HUES6 (cell line): ENCODE results near the gene ELAC2.
A peak's percentile ranks its signal among the peaks of the same experiment; 100 is the strongest.
"Not testable (repeated sequence)": the region's sequence is repeated elsewhere in the genome, so short reads cannot be mapped to it uniquely, and the experiment has no call there.

Experiments used
- H3K27ac ChIP-seq: 2 replicates; pipeline ENCODE4 v1.7.0; 2013; ENCODE audit warnings: low read depth, mild to moderate bottlenecking, low read length, inconsistent platforms
- H3K27me3 ChIP-seq: 2 replicates; pipeline ENCODE4 v1.6.1; 2013; ENCODE audit warnings: low read length; ENCODE audit not compliant: control insufficient read depth, insufficient read depth
- H3K36me3 ChIP-seq: 2 replicates; pipeline ENCODE4 v1.6.1; 2013; ENCODE audit warnings: low read length; ENCODE audit not compliant: control insufficient read depth, insufficient read depth
- H3K4me1 ChIP-seq: 2 replicates; pipeline ENCODE4 v1.6.1; 2013; ENCODE audit warnings: low read length; ENCODE audit not compliant: control insufficient read depth, insufficient read depth
- H3K4me3 ChIP-seq: 2 replicates; pipeline ENCODE4 v1.5.1; 2013; ENCODE audit warnings: low read depth, low read length
- H3K9ac ChIP-seq: one replicate; pipeline ENCODE4 v1.6.1; 2013; ENCODE audit warnings: mild to moderate bottlenecking, low read length
- H3K9me3 ChIP-seq: 2 replicates; pipeline ENCODE4 v1.6.1; 2013; ENCODE audit warnings: low read depth, low read length; ENCODE audit not compliant: control insufficient read depth, insufficient read depth

ELAC2 gene

DNA sequence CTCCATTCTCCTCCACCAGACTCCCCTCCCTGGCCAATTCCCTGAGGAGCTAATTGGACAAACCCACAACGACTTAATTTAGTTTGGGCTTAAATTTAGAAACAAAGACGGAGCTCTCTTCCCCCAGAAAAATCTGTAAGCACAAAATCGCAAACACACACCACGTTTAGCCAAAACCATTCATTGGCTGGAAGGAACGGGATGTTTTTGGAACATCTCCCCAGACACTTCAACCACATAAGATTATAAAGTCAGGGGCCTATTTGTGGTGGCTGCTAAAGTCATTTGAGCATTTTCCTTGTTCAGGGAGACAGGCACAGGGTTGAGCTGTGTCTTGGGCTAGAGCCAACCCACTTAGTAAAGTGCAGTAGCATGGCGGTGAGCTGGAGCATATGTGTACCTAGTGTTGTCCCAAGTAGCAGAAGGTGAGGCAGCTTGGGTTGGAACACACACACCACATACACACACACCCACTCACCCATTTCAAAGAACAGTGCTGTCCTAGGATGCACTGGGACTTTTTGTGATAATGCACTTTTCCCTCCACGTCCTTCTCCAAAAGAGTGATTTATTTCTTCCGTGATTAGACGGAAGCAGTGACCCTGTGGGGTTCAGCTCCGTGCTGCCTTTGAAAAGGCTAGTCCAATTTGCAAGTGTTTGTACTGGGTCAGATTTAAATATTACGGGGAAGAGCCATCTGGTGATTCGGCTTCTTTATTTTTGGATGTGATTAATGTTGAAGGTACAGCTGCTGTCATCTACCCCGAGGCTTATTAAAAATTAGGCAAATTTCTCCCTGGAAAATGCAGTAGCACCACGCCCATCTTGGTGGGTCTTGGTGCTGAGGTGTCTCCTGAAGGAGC is 32.2 kb downstream of the ELAC2 start:
- no peak overlapping the region for H3K4me3 ChIP-seq
- H3K27ac ChIP-seq: no peak overlapping the region
- no peaks in the 10 kb centered on the region for H3K9me3 ChIP-seq
- peaks cover 10% of the 10 kb centered on the region for H3K36me3 ChIP-seq
- H3K4me1 ChIP-seq: peaks cover 14% of the 10 kb centered on the region
- H3K9ac ChIP-seq: no peak overlapping the region
- no peaks in the 10 kb centered on the region for H3K27me3 ChIP-seq

DNA sequence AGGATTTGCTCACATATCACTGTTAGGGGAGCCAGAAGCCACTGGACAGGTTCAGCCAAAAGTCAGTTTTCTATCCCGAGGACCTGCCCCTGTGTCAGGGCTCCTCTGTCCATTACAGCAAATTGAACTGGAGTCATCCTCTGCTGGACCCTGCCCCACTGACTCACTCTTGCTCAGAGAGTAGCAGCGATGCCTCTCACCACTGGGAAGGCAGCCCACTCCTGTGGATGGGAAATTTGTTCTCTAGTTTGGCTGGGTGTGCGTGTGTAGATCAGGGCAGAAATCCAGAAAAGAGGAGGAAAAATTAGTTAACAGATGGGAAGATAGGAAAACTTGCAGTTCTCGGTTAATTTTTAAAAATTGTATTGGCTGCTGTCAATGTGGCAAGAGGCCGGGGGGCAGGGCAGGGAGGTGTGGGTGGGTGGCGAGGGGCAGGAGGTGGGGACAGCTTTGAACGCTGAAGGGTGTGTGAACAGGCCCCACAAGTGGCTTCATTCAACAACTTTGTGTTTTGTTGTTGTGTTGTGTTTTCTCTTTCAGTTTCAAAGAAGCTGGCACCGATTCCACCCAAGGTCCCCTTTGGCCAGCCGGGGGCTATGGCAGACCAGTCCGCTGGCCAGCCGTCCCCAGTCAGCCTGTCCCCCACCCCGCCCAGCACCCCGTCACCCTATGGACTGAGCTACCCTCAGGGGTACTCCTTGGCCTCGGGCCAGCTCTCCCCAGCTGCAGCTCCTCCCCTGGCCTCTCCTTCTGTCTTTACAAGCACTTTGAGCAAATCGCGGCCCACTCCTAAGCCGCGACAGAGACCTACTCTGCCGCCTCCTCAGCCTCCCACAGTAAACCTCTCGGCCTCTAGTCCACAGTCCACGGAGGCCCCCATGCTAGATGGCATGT is 33.6 kb downstream of the ELAC2 start:
- Histone ChIP-seq H3K9ac (no peak overlapping the region), H3K27me3 (no peaks in the 10 kb centered on the region), H3K36me3 (no peaks in the 10 kb centered on the region; the same call in 1 of the 2 replicates), H3K4me3 (no peak overlapping the region), H3K27ac (no peak overlapping the region), H3K9me3 (no peaks in the 10 kb centered on the region), H3K4me1 (peaks cover 14% of the 10 kb centered on the region)

GRCh38 chr17:12982224-12982623 is 35.6 kb downstream of the ELAC2 start:
- H3K4me1 ChIP-seq: peaks cover 10% of the 10 kb centered on the region
- H3K9ac ChIP-seq: no peak overlapping the region
- no peak overlapping the region for H3K4me3 ChIP-seq
- no peaks in the 10 kb centered on the region; the same call in 1 of the 2 replicates for H3K36me3 ChIP-seq
- no peak overlapping the region for H3K27ac ChIP-seq
- H3K27me3 ChIP-seq: no peaks in the 10 kb centered on the region
- no peaks in the 10 kb centered on the region for H3K9me3 ChIP-seq

GRCh38 chr17:12979826-12980500 is 37.9 kb downstream of the ELAC2 start:
- Histone ChIP-seq H3K36me3 (no peaks in the 10 kb centered on the region; the same call in 1 of the 2 replicates), H3K27me3 (no peaks in the 10 kb centered on the region), H3K4me3 (no peak overlapping the region), H3K4me1 (peaks cover 9% of the 10 kb centered on the region; the same call in 1 of the 2 replicates), H3K27ac (no peak overlapping the region), H3K9me3 (no peaks in the 10 kb centered on the region), H3K9ac (no peak overlapping the region)

DNA sequence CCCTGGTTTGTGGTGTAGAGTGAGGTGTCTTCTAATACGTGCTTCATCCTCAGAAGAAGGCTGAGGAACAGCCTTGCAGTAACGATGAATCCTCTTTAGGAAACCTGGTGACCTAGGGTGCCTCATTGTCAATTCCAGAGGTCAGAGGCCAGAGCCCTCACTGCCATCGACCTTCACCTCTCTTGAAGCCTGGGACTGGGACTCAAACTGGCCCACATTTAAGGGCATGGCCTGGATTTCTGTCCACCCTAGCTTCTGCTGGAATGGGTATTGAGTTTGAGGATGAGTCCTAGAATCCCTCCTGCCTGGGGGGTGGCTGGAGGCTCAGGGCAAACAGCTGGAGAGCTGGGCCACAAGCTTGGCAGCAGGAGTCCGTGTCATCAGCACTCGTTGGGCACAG is 38.6 kb downstream of the ELAC2 start:
- Histone ChIP-seq H3K4me1 (peaks cover 12% of the 10 kb centered on the region; the same call in 1 of the 2 replicates), H3K27me3 (no peaks in the 10 kb centered on the region), H3K4me3 (no peak overlapping the region), H3K9ac (no peak overlapping the region), H3K9me3 (no peaks in the 10 kb centered on the region), H3K36me3 (no peaks in the 10 kb centered on the region; the same call in 1 of the 2 replicates), H3K27ac (no peak overlapping the region)

DNA sequence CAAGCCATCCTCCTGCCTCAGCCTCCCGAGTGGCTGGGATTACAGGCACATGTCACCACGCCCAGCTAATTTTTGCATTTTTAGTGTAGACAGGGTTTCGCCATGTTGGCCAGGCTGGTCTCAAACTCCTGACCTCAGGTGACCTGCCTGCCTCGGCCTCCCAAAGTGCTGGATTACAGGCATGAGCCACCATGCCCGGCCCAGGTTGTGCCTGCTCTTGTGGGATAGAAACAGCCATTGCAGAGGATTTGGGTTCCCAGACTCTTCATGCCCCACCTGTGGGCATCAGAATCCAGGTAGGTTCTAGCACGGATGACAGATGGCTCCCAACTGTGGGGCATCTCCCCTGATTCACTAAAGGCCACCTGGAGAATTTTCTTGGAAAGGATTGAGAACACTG is 39.0 kb downstream of the ELAC2 start:
- H3K27ac ChIP-seq, H3K9ac ChIP-seq, H3K9me3 ChIP-seq, H3K4me3 ChIP-seq, H3K36me3 ChIP-seq, H3K27me3 ChIP-seq: not testable (repeated sequence)
- H3K4me1 ChIP-seq: peaks cover 14% of the 10 kb centered on the region; the same call in 1 of the 2 replicates

- Histone ChIP-seq H3K36me3 (no peaks in the 10 kb centered on the region), H3K9ac (no peak overlapping the region), H3K9me3 (no peaks in the 10 kb centered on the region), H3K27ac (no peak overlapping the region), H3K4me1 (peaks cover 22% of the 10 kb centered on the region), H3K4me3 (no peak overlapping the region), H3K27me3 (peaks cover 9% of the 10 kb centered on the region; the same call in 1 of the 2 replicates)
Measured at GRCh38 chr17:12977008-12977751, 40.6 kb downstream of the ELAC2 start.

DNA sequence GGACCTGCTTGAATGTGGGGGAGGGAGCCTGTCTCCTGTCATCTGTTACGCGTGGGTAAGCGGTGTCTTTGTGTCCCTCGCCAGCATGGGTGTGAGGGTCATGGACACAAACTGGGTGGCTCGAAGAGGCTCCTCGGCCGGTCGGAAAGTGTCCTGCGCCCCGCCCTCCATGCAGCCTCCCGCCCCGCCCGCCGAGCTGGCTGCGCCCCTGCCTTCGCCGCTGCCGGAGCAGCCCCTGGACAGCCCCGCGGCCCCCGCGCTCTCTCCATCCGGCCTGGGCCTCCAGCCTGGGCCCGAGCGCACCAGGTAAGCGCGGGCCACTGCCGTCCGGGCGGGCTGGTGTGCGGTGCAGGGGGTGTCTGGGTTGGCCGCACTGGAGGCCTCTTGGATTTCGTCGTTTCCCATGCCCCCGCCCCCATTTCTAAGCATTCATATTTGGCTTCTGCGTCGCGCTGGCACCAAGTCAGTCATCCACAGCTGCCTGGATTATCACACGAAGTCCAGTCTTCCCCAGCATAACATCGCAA is 43.8 kb downstream of the ELAC2 start:
- no peaks in the 10 kb centered on the region for H3K9me3 ChIP-seq
- H3K27me3 ChIP-seq: peaks cover 9% of the 10 kb centered on the region; the same call in 1 of the 2 replicates
- no peaks in the 10 kb centered on the region for H3K36me3 ChIP-seq
- H3K9ac ChIP-seq: peak overlapping the region; percentile 40
- H3K4me3 ChIP-seq: peak overlapping the region; percentile 65
- H3K4me1 ChIP-seq: peaks cover 22% of the 10 kb centered on the region
- H3K27ac ChIP-seq: no peak overlapping the region

DNA sequence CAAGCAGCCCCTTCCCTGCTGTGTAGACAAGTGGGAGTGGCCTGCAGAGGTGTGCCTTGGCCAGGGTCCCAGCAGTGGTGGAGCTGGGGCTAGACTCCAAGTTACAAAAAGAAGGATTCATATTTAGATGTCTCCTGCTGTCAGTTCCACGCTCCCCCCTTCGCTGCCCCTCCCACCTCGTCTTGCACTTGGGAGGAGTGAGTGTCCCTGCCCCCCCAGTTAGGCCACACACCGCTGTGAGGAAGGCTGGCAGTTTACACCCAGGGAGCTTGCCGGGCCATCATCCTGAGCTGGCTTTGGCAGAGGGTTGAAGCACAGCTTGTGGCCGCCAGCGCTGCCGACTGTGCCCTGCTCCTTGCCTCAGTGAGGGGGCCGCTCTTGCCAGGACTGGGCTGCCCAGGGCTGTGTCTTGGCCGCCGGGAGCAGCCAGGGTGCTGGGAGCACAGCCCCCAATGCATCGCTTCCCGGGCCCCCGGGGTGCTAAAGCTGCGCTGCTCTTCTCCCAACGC is 44.3 kb downstream of the ELAC2 start:
- peak overlapping the region; percentile 40 for H3K9ac ChIP-seq
- no peaks in the 10 kb centered on the region for H3K9me3 ChIP-seq
- H3K27me3 ChIP-seq: peaks cover 9% of the 10 kb centered on the region; the same call in 1 of the 2 replicates
- peak overlapping the region; percentile 65 for H3K4me3 ChIP-seq
- H3K4me1 ChIP-seq: peaks cover 22% of the 10 kb centered on the region
- no peaks in the 10 kb centered on the region for H3K36me3 ChIP-seq
- H3K27ac ChIP-seq: no peak overlapping the region

DNA sequence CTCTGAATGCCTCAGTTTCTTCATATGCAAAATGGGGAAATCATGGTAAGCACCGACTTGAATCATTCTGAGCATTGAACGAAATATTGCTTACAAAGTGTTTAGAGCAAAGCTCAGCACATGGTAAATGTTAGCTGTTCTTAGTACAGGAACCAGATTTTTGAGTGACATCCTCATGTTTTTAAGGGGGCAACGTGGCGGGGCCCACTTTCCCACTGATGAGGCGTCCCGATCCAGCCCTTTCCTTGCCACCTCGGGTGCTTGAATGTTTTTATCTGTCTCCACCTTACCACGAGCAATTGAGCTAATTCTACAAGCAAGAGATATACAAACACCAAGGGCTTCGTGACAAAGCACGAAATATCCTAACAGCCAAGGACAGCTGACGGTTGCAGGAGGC is 49.9 kb downstream of the ELAC2 start:
- Histone ChIP-seq H3K9ac (no peak overlapping the region), H3K4me3 (no peak overlapping the region), H3K9me3 (no peaks in the 10 kb centered on the region), H3K36me3 (no peaks in the 10 kb centered on the region), H3K4me1 (no peaks in the 10 kb centered on the region), H3K27ac (no peak overlapping the region), H3K27me3 (no peaks in the 10 kb centered on the region; the same call in 1 of the 2 replicates)
